BLaER1 (cell line): Measurements from ENCODE around the gene PSMD6.

Experiments
- H3K27ac ChIP-seq: shearing (Covaris generic); formaldehyde crosslinking; 2 replicates; pipeline ENCODE4 v1.8.1; 2022
- H3K27me3 ChIP-seq: shearing (Covaris generic); formaldehyde crosslinking; 2 replicates; pipeline ENCODE4 v1.8.1; 2022
- H3K36me3 ChIP-seq: shearing (Covaris generic); formaldehyde crosslinking; 2 replicates; pipeline ENCODE4 v1.8.1; 2022
- H3K4me1 ChIP-seq: shearing (Covaris generic); formaldehyde crosslinking; 2 replicates; pipeline ENCODE4 v1.8.1; 2022
- H3K4me2 ChIP-seq: shearing (Covaris generic); formaldehyde crosslinking; 2 replicates; pipeline ENCODE4 v1.8.1; 2022
- H3K4me3 ChIP-seq: shearing (Covaris generic); formaldehyde crosslinking; 2 replicates; pipeline ENCODE4 v1.8.1; 2022
- H3K9ac ChIP-seq: shearing (Covaris generic); formaldehyde crosslinking; 2 replicates; pipeline ENCODE4 v1.8.1; 2022
- H3K9me3 ChIP-seq: shearing (Covaris generic); formaldehyde crosslinking; 2 replicates; pipeline ENCODE4 v1.8.1; 2022
- H4K20me1 ChIP-seq: shearing (Covaris generic); formaldehyde crosslinking; 2 replicates; pipeline ENCODE4 v1.8.1; 2022
- Cebpa-rat ChIP-seq: shearing (Covaris generic); IDR thresholded peaks from 2 replicates; pipeline ENCODE4 v1.8.1; 2022

The PSMD6 gene

DNA sequence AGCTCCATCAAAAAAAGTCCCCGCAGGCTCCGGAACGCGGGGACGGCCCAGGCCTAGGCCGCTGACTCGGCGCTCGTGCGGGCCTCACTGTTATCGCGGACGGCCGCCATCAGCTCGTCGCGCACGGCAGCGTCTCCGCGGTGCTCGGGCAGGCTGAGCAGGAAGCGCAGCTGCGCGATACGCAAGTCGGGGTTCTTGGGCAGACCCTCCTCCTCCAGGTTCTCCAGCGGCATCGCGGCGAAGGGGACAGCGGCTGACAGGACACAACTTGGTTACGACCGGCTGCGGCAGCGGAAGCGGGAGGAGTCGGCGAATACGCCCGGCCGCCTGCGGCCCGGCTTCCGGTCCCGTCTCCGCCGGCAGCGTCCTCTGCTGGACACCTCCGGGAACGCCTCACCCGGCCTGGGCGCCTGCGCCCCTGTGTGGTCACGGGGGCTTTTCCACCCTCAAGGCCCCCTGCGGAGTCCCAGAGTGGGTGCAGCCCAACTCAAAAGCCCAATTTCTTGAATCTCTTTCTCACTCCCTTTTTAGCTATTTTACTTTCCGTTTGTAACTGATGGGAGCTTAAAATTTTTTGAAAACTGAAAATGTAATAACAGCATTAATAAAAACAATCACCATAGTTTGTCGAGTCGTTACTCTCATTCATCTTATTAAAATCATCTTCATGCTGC, at the start of gene PSMD6:
PSMD6 (minus strand) TSS at position 308 of the 674 bp plus-strand sequence; CDS start at position 233, 75 bp downstream.
- peak within 1 kb of the TSS; percentile 84 for H3K4me3 ChIP-seq
- H3K4me1 ChIP-seq, result peaks cover 27% of the 10 kb centered on the region
- peak within 1 kb of the TSS; percentile 88 for H3K27ac ChIP-seq
- TF ChIP-seq Cebpa-rat, result no peak
- H3K27me3 ChIP-seq, result no peaks in the 10 kb centered on the region
- peaks cover 31% of the 10 kb centered on the region for H3K36me3 ChIP-seq
- H4K20me1 ChIP-seq, result peaks cover 36% of the 10 kb centered on the region
- peak within 1 kb of the TSS; percentile 91 for H3K4me2 ChIP-seq
- H3K9ac ChIP-seq, result peak within 1 kb of the TSS; percentile 95
- no peaks in the 10 kb centered on the region for H3K9me3 ChIP-seq

DNA sequence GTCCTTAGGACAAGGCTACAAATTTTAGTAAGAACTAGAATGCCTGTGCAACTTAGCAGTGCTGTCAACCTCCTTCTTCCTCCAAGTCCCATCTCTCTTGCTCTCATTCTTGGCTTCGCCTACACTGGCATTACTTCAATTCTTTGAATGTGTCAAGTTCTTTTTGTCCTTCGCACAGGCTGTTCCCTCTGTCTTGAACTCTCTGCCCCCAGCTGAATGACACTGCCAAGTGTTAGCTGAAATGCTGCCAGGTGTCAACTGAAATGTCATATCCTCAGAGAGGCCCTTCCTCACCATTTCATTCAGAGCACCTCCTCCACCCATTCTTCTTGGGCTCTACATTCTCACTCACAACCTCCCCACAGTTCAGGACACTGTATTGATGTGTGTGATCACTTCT, 48.8 kb upstream of the PSMD6 start:
- H4K20me1 ChIP-seq, result no peaks in the 10 kb centered on the region
- H3K9ac ChIP-seq, result no peak overlapping the region
- H3K4me3 ChIP-seq, result no peak overlapping the region
- H3K9me3 ChIP-seq, result peaks cover 4% of the 10 kb centered on the region; the same call in 1 of the 2 replicates
- no peaks in the 10 kb centered on the region for H3K36me3 ChIP-seq
- H3K27me3 ChIP-seq, result no peaks in the 10 kb centered on the region
- TF ChIP-seq Cebpa-rat, result no peak
- H3K27ac ChIP-seq, result no peak overlapping the region
- no peak overlapping the region for H3K4me2 ChIP-seq
- H3K4me1 ChIP-seq, result no peaks in the 10 kb centered on the region

DNA sequence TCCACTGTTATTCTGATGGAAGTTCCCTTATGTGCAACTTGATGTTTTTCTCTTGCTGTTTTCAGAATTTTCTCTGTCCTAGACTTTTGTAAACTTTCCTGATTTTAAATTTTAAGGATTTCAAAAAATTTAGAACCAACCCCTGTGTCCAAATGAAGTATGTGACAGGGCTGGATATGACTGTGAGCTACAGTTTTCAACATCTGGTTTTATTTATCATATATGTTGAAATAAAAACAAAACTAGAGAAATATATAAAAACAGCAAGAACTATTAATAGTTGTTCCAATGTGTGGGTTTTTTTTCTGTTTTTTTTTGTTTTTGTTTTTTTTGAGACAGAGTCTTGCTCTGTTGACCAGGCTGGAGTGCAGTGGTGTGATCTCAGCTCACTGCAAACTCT, 47.4 kb upstream of the PSMD6 start:
- no peak for TF ChIP-seq Cebpa-rat
- Histone ChIP-seq H3K36me3 (no peaks in the 10 kb centered on the region), H3K4me1 (no peaks in the 10 kb centered on the region), H3K9ac (no peak overlapping the region), H3K4me2 (no peak overlapping the region), H3K9me3 (peaks cover 4% of the 10 kb centered on the region; the same call in 1 of the 2 replicates), H3K4me3 (no peak overlapping the region), H3K27me3 (no peaks in the 10 kb centered on the region), H4K20me1 (no peaks in the 10 kb centered on the region), H3K27ac (no peak overlapping the region)

DNA sequence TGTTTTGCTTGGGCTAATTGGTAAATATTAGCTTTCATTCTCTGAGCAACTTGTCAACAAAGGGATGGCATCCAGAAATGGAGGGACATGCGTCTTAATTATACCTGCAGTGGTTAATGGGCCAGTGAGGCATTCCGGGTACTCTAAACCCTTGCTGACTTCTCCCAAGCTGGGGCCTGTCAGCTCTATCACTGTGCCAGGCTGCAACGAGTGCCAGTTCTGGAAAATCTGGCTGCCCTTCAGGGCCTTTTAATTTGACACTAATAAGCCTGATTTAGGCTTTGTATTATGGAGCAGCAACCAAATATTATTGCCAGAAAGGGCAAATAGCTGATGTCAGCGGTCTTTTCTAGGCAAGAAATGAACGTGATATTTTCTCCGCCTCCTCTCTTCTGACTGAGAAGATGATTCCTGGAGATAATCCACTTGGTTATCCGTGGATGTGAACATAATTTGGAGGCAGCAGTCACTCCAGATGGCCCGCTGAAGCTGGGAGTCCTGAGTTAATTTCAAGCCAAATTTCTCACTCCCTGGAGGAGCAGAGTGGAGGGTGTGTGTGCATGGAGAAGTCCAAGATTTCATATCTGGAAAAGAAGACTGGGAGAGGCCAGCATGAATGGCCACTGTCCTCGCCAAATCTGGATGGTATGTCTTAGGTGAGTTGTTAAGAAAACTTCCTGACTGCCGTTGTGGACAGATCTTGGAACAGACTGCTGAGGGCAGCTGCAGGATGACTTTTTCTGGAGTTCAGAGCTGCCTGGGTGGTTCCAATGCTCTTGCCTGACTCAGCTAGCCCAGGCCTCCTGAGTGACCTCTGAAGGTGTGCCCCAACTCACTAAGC, 44.4 kb upstream of the PSMD6 start:
- no peak for TF ChIP-seq Cebpa-rat
- Histone ChIP-seq H3K27me3 (no peaks in the 10 kb centered on the region), H4K20me1 (no peaks in the 10 kb centered on the region), H3K4me3 (no peak overlapping the region), H3K4me2 (no peak overlapping the region), H3K27ac (no peak overlapping the region), H3K9ac (no peak overlapping the region), H3K4me1 (no peaks in the 10 kb centered on the region), H3K36me3 (no peaks in the 10 kb centered on the region), H3K9me3 (peaks cover 4% of the 10 kb centered on the region; the same call in 1 of the 2 replicates)

DNA sequence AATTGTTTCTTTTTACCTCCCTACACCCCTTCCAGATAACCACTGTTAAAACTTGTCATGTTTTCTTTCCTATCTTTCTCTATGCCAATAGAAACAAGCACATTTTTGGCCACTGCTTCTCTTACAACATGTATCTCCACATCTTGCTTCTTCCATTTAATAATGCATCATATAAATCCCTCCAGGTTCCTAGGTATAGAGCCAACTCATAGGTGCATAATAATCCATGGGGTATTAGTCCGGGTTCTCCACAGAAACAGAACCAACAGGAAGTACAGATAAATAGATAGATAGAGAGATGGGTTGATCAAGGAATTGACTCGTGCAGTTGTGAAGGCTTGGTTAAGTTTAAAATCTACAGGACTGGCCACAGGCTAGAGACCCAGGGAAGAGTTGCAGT, 41.5 kb upstream of the PSMD6 start:
- Histone ChIP-seq H3K27me3 (no peaks in the 10 kb centered on the region), H3K4me3 (no peak overlapping the region), H4K20me1 (no peaks in the 10 kb centered on the region), H3K9me3 (no peaks in the 10 kb centered on the region), H3K9ac (no peak overlapping the region), H3K36me3 (no peaks in the 10 kb centered on the region), H3K4me2 (no peak overlapping the region), H3K4me1 (no peaks in the 10 kb centered on the region), H3K27ac (no peak overlapping the region)
- no peak for TF ChIP-seq Cebpa-rat

DNA sequence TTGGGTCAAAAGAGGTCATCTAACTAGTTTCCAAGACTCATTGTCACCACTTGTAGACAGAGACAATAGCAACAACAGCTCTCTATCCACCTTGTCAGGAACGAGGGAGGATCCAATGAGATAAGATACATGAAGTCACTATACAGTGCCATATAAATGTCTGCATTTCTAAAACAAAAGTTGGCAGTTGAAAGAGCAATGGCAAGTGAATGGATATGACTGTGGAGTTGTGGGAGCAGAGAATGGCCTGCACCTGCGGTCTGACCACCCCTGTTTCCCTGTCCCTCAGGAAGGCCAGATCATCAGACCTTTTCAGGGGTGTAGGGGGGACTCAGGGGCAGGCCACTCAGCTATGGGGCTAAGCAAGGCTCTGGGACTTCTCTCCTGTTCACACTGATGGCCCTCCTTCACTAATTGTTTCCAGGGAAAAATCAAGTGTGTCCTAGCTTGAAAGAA, 40.7 kb upstream of the PSMD6 start:
- no peak overlapping the region for H3K27ac ChIP-seq
- no peak for TF ChIP-seq Cebpa-rat
- H3K9ac ChIP-seq, result no peak overlapping the region
- no peak overlapping the region for H3K4me3 ChIP-seq
- no peaks in the 10 kb centered on the region for H3K36me3 ChIP-seq
- H3K4me2 ChIP-seq, result no peak overlapping the region
- no peaks in the 10 kb centered on the region for H3K9me3 ChIP-seq
- no peaks in the 10 kb centered on the region for H3K4me1 ChIP-seq
- H4K20me1 ChIP-seq, result no peaks in the 10 kb centered on the region
- H3K27me3 ChIP-seq, result no peaks in the 10 kb centered on the region

DNA sequence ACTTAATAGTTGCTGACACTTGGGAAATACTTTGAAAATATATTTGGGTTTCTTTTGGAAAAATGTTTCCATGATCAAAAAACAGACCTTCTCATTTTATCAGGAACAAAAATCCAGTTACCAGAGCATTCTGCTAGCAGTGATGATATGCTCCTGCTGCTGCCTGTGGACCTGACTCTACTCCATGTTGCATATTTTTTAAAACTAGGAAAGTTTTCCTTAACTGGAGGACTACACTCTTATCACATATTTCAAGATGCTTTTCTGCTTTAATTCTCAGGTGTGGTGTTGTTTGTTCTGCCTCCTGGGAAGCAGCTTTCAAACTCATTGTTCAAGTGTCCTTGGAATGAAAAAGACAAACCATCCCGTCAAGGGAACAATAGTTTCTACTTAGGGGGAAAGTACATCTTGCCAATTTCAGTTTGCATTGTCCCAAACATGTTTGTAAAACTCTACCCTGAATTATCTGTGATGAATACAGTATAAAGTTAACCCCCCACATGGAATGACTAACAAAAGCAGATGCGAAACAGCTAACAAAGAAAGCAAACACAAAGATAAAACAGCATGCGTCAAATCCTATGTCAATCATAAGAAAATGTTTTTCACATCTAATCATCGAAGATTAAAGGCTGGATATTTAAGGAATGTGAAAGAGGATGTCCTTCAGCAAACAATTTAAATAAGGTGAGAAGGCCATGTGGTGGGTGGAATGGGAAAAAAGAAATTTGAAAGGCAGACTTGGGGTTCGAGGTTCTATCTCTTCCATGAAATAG, 40.1 kb upstream of the PSMD6 start:
- Histone ChIP-seq H3K4me2 (no peak overlapping the region), H4K20me1 (no peaks in the 10 kb centered on the region), H3K4me3 (no peak overlapping the region), H3K36me3 (no peaks in the 10 kb centered on the region), H3K9me3 (no peaks in the 10 kb centered on the region), H3K4me1 (no peaks in the 10 kb centered on the region), H3K27me3 (no peaks in the 10 kb centered on the region), H3K9ac (no peak overlapping the region), H3K27ac (no peak overlapping the region)
- TF ChIP-seq Cebpa-rat, result no peak

DNA sequence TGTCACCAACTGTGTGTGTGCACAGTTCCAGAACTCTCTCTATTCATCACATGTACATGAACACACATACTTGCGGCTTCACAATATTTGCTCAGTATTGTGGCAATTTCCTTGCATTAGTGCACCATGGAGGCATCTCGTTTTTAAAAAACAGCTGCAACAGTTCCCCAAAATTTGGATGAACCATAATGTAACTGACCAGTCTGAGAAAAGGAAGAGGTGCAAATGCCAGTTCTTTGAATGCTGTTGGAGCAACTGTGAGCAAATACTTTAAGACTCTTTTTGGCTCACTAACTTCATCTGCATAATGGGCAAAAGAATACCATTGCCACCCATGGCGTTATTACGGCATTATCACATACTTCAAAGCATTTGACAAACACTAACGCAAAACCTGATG, 38.3 kb upstream of the PSMD6 start:
- no peaks in the 10 kb centered on the region for H3K36me3 ChIP-seq
- no peak overlapping the region for H3K9ac ChIP-seq
- TF ChIP-seq Cebpa-rat, result no peak
- H3K27me3 ChIP-seq, result no peaks in the 10 kb centered on the region
- no peaks in the 10 kb centered on the region for H3K4me1 ChIP-seq
- no peak overlapping the region for H3K27ac ChIP-seq
- H3K4me3 ChIP-seq, result no peak overlapping the region
- no peaks in the 10 kb centered on the region for H4K20me1 ChIP-seq
- no peaks in the 10 kb centered on the region for H3K9me3 ChIP-seq
- H3K4me2 ChIP-seq, result no peak overlapping the region

DNA sequence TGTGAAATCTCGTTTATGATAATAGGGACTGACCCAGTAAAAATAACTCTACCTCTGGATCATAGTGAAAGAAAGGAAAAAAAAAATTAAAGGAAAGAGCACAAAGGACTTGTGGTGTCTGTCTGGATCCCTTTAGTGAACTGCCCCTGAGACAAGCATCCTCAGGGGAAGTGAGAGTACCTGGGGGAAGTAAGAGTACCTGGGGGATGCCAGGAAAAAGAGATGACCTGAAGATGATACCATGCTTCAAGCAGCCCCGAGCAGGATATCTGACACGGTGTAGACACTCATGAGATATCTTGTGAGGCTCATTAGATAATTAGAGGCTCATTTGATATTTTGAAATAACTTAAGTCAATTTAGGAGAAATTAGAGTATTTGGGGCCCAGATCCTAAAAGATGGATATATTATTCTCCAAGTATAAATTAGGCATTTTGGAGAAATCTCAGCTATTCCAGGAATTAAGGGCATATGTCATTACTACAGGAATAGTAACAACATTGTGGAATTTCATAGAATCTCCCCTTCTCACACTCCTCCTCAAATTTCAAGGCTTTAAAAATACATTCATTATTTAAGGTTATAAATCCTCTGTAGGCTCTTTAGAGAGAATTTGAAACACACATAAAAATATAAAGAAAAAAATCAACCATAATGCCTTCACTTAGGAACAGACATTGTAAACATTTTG, 36.3 kb upstream of the PSMD6 start:
- Histone ChIP-seq H3K36me3 (no peaks in the 10 kb centered on the region), H3K27me3 (no peaks in the 10 kb centered on the region), H3K4me2 (no peak overlapping the region), H3K9ac (no peak overlapping the region), H3K27ac (no peak overlapping the region), H3K4me1 (no peaks in the 10 kb centered on the region), H3K9me3 (no peaks in the 10 kb centered on the region), H4K20me1 (no peaks in the 10 kb centered on the region), H3K4me3 (no peak overlapping the region)
- no peak for TF ChIP-seq Cebpa-rat
